OCI-LY3 (cell line): ENCODE results near the gene SLC5A1.

ENCODE experiments used
- EZH2phosphoT487 ChIP-seq: fragments of 200-600 bp; shearing (Covaris generic); IDR thresholded peaks from 2 replicates; pipeline ENCODE4 v1.6.1; 2018; ENCODE audit warnings: antibody characterized with exemption, mixed run types, low read depth
- TF ChIP-seq, protein P1 (sequence below): fragments of 200-600, 300-600 bp; sonication (generic); IDR thresholded peaks from 2 replicates; pipeline ENCODE4 v1.5.1; 2014; ENCODE audit warnings: antibody characterized with exemption, low read length, low read depth

DNA sequence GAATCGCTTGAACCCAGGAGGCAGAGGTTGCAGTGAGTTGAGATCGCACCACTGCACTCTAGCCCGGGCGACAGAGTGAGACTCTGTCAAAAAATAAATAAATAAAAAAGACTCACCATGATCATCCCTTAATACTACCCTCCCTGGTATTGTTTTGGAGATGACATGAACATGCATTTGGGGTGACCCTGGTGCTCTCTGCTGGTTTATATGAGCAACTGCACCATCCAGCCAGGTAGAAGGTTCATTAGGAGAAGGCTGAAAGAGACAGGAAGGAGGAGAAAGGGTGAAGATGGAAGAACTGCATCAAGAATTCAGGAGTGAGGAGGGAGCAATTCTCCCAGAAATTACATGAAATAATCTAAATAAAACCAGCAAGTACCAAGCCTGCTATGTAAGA lies 37.8 kb downstream of the SLC5A1 start:
- TF ChIP-seq, protein P1, sequence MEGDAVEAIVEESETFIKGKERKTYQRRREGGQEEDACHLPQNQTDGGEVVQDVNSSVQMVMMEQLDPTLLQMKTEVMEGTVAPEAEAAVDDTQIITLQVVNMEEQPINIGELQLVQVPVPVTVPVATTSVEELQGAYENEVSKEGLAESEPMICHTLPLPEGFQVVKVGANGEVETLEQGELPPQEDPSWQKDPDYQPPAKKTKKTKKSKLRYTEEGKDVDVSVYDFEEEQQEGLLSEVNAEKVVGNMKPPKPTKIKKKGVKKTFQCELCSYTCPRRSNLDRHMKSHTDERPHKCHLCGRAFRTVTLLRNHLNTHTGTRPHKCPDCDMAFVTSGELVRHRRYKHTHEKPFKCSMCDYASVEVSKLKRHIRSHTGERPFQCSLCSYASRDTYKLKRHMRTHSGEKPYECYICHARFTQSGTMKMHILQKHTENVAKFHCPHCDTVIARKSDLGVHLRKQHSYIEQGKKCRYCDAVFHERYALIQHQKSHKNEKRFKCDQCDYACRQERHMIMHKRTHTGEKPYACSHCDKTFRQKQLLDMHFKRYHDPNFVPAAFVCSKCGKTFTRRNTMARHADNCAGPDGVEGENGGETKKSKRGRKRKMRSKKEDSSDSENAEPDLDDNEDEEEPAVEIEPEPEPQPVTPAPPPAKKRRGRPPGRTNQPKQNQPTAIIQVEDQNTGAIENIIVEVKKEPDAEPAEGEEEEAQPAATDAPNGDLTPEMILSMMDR, result peak; percentile 75
- TF ChIP-seq EZH2phosphoT487, result no peak
